ENCODE measurements around the gene PBX3. TPM values are rescaled to one million over a fixed set of nuclear protein-coding genes. Genes with fewer than 3 reads are reported as not detected.
A peak's percentile ranks its signal among the peaks of the same experiment; 100 is the strongest.

PBX3 gene
- total RNA-seq, 3 donors from 2014 or later (not counting 1 experiment from before 2014, with no cell fraction given) = 42.1 to 46.9 (median 44.6) TPM

GRCh38 chr9:125982798-125983406 is 235.7 kb downstream of the PBX3 start:
- Mint-ChIP-seq H3K27me3 (ENCODE audit: low read depth in 2 of 2) (peaks cover 18 to 26% of the 10 kb centered on the region in 2 donors), H3K4me3 (no peak overlapping the region), H3K9me3 (peaks cover 0 to 9% of the 10 kb centered on the region in 2 donors), H3K4me1 (no peaks in the 10 kb centered on the region), H3K27ac (no peak overlapping the region), H3K36me3 (peaks cover 12% of the 10 kb centered on the region)
- Histone ChIP-seq H3K36me3 (ENCODE audit: control insufficient read depth, insufficient read depth, low read length) (no peaks in the 10 kb centered on the region), H3K9me3 (ENCODE audit: control insufficient read depth, insufficient read depth, low read length) (no peaks in the 10 kb centered on the region), H3K27me3 (ENCODE audit: control insufficient read depth, insufficient read depth, low read length) (no peaks in the 10 kb centered on the region), H3K4me3 (ENCODE audit: low read length) (no peak overlapping the region), H3K4me1 (ENCODE audit: control insufficient read depth, insufficient read depth, low read length) (no peaks in the 10 kb centered on the region), H3K27ac (ENCODE audit: low read length) (no peak overlapping the region)
- intact Hi-C loops (cut with micrococcal nuclease) = no loop called here
- DNase-seq (peak in 1 of 2 donors; percentile 12), ATAC-seq (no peak)
- TF ChIP-seq, protein P1, sequence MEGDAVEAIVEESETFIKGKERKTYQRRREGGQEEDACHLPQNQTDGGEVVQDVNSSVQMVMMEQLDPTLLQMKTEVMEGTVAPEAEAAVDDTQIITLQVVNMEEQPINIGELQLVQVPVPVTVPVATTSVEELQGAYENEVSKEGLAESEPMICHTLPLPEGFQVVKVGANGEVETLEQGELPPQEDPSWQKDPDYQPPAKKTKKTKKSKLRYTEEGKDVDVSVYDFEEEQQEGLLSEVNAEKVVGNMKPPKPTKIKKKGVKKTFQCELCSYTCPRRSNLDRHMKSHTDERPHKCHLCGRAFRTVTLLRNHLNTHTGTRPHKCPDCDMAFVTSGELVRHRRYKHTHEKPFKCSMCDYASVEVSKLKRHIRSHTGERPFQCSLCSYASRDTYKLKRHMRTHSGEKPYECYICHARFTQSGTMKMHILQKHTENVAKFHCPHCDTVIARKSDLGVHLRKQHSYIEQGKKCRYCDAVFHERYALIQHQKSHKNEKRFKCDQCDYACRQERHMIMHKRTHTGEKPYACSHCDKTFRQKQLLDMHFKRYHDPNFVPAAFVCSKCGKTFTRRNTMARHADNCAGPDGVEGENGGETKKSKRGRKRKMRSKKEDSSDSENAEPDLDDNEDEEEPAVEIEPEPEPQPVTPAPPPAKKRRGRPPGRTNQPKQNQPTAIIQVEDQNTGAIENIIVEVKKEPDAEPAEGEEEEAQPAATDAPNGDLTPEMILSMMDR (IDR thresholded peaks at IDR 0.05) = no peak
- WGBS (ENCODE audit: insufficient coverage) = 89% methylated on average over 8 of the region's 8 CpGs

GRCh38 chr9:125983681-125984080 is 236.5 kb downstream of the PBX3 start:
- peaks cover 16 to 18% of the 10 kb centered on the region in 2 donors for H3K27me3 Mint-ChIP-seq (ENCODE audit: low read depth in 2 of 2)
- TF ChIP-seq, protein P1 (IDR thresholded peaks at IDR 0.05) = no peak
- peak in 1 of 2 donors; percentile 5 for DNase-seq

DNA sequence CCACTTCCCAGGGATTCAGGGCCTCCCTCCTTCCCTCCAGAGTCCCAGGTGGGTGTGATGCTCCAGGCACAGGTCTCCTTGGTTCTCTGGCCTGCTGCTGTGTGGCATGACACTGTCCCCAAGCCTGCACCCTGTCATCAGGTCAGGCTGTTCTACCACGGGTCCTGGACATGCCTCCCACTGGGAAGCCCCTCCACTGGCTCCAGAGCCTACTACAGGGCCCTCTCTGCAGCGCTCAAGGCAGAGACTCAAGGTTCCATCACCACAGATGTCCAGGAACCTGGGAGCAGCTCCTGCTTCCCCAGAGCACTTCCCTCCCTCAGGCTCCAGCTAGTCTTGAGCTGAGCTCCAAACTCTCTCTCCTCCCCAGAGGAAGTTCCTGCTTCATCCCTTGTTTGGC is 237.3 kb downstream of the PBX3 start:
- H3K27me3 Mint-ChIP-seq (ENCODE audit: low read depth in 2 of 2) = peaks cover 13% of the 10 kb centered on the region in 2 donors
- Histone ChIP-seq H3K27me3 (ENCODE audit: control insufficient read depth, insufficient read depth, low read length) (no peaks in the 10 kb centered on the region), H3K27ac (ENCODE audit: low read length) (no peak overlapping the region), H3K4me1 (ENCODE audit: control insufficient read depth, insufficient read depth, low read length) (no peaks in the 10 kb centered on the region), H3K9me3 (ENCODE audit: control insufficient read depth, insufficient read depth, low read length) (no peaks in the 10 kb centered on the region), H3K36me3 (ENCODE audit: control insufficient read depth, insufficient read depth, low read length) (no peaks in the 10 kb centered on the region), H3K4me3 (ENCODE audit: low read length) (no peak overlapping the region)
- H3K36me3 Mint-ChIP-seq = peaks cover 7% of the 10 kb centered on the region
- intact Hi-C loops (cut with micrococcal nuclease) = no loop called here
- H3K9me3 Mint-ChIP-seq = peaks cover 0 to 7% of the 10 kb centered on the region in 2 donors
- H3K4me1 Mint-ChIP-seq = no peaks in the 10 kb centered on the region
- peak in 1 of 2 donors; percentile 7 for DNase-seq
- no peak for ATAC-seq
- TF ChIP-seq, protein P1 (IDR thresholded peaks at IDR 0.05) = no peak
- no peak overlapping the region for H3K4me3 Mint-ChIP-seq
- no peak overlapping the region for H3K27ac Mint-ChIP-seq
- 93% methylated on average over 2 of the region's 2 CpGs for WGBS (ENCODE audit: insufficient coverage)

More at GRCh38 chr9:125983681-125984080, 236.5 kb downstream of the PBX3 start:
- Mint-ChIP-seq H3K4me3 (no peak overlapping the region), H3K4me1 (no peaks in the 10 kb centered on the region), H3K9me3 (peaks cover 0 to 9% of the 10 kb centered on the region in 2 donors), H3K27ac (no peak overlapping the region), H3K36me3 (peaks cover 12% of the 10 kb centered on the region)
- Histone ChIP-seq H3K4me1 (ENCODE audit: control insufficient read depth, insufficient read depth, low read length) (no peaks in the 10 kb centered on the region), H3K27me3 (ENCODE audit: control insufficient read depth, insufficient read depth, low read length) (no peaks in the 10 kb centered on the region), H3K36me3 (ENCODE audit: control insufficient read depth, insufficient read depth, low read length) (no peaks in the 10 kb centered on the region), H3K27ac (ENCODE audit: low read length) (no peak overlapping the region), H3K9me3 (ENCODE audit: control insufficient read depth, insufficient read depth, low read length) (no peaks in the 10 kb centered on the region), H3K4me3 (ENCODE audit: low read length) (no peak overlapping the region)
- no peak for ATAC-seq
- intact Hi-C loops (cut with micrococcal nuclease) = no loop called here
- 94% methylated on average over 5 of the region's 5 CpGs for WGBS (ENCODE audit: insufficient coverage)

Data from natural killer cell (primary cell).